Lung microvascular endothelial cell (primary cell): Measurements from ENCODE around the gene MAST2. TPM values are rescaled to one million over a fixed set of nuclear protein-coding genes. Genes with fewer than 3 reads are reported as not detected.
A peak's percentile ranks its signal among the peaks of the same experiment; 100 is the strongest.
"Not testable (repeated sequence)": the region's sequence is repeated elsewhere in the genome, so short reads cannot be mapped to it uniquely, and the experiment has no call there.

ENCODE experiments used
- DNase-seq, 2 donors: peaks; one replicate each; pipeline versions ENCODE4 v3.0.0 to v3.0.0-alpha.2; 2010; ENCODE audit warnings: low read depth in 2 of 2
- total RNA-seq: library from RNA; depleted of rRNA; stranded (reverse); fragments of >200 nt; gene quantifications from 2 replicates; pipeline ENCODE4 v1.2.1, GENCODE V29; 2014

MAST2 gene
- total RNA-seq, 1 donor from 2014 or later: 8.5 TPM

- DNase-seq: peak in 1 of 2 donors; percentile 17
Observed at GRCh38 chr1:45809761-45810160, 6.3 kb downstream of the MAST2 start.

- DNase-seq: no peak
Observed at GRCh38 chr1:45814776-45815175, 11.4 kb downstream of the MAST2 start.

GRCh38 chr1:45815667-45816458, 12.5 kb downstream of the MAST2 start:
- peak; percentile 6 to 77 for DNase-seq

GRCh38 chr1:45820173-45820572, 16.8 kb downstream of the MAST2 start:
- peak in 1 of 2 donors; percentile 30 for DNase-seq

GRCh38 chr1:45820788-45821187, 17.4 kb downstream of the MAST2 start:
- no peak for DNase-seq

- DNase-seq: no peak
Observed at GRCh38 chr1:45822644-45823043, 19.2 kb downstream of the MAST2 start.

GRCh38 chr1:45824607-45825006, 21.2 kb downstream of the MAST2 start:
- DNase-seq: no peak

GRCh38 chr1:45827256-45827655, 23.8 kb downstream of the MAST2 start:
- no peak for DNase-seq

GRCh38 chr1:45828841-45829240, 25.4 kb downstream of the MAST2 start:
- no peak for DNase-seq

- DNase-seq: no peak
Observed at GRCh38 chr1:45833361-45833760, 29.9 kb downstream of the MAST2 start.

GRCh38 chr1:45834689-45835088, 31.3 kb downstream of the MAST2 start:
- no peak for DNase-seq

- DNase-seq: no peak
Observed at GRCh38 chr1:45836451-45836850, 33.0 kb downstream of the MAST2 start.

- DNase-seq: not testable (repeated sequence)
Observed at GRCh38 chr1:45836861-45837260, 33.4 kb downstream of the MAST2 start.

GRCh38 chr1:45838322-45838721, 34.9 kb downstream of the MAST2 start:
- not testable (repeated sequence) for DNase-seq

- peak in 1 of 2 donors; percentile 9 for DNase-seq
Observed at GRCh38 chr1:45840704-45841103, 37.3 kb downstream of the MAST2 start.

GRCh38 chr1:45842786-45843185, 39.4 kb downstream of the MAST2 start:
- DNase-seq: no peak

- DNase-seq: peak; percentile 38 to 49
Observed at GRCh38 chr1:45843474-45843905, 40.1 kb downstream of the MAST2 start.

GRCh38 chr1:45844000-45844399, 40.6 kb downstream of the MAST2 start:
- DNase-seq: peak in 1 of 2 donors; percentile 13

- DNase-seq: peak in 1 of 2 donors; percentile 50
Observed at GRCh38 chr1:45846931-45847330, 43.5 kb downstream of the MAST2 start.

GRCh38 chr1:45848097-45848496, 44.7 kb downstream of the MAST2 start:
- DNase-seq: no peak

- no peak for DNase-seq
Observed at GRCh38 chr1:45848714-45849113, 45.3 kb downstream of the MAST2 start.

GRCh38 chr1:45850017-45850416, 46.6 kb downstream of the MAST2 start:
- DNase-seq: no peak

- no peak for DNase-seq
Observed at GRCh38 chr1:45854724-45855123, 51.3 kb downstream of the MAST2 start.
